H1 (cell line): ENCODE data around the gene PLK4. TPM values are rescaled to one million over a fixed set of nuclear protein-coding genes. Genes with fewer than 3 reads are reported as not detected.

Experiments used
- RFX5 ChIP-seq: IDR thresholded peaks from 2 replicates; pipeline ENCODE4 v1.6.1; 2011; ENCODE audit warnings: low read depth, low read length, improper control_type of control experiment, borderline replicate concordance
- polyA plus RNA-seq, 7 experiments: library from polyadenylated mRNA; depleted of rRNA in 3 of 7; stranded (reverse) in 5 of 7; unstranded in 2 of 7; fragments of >200 nt in 5 of 7; fragments of 200-250 nt in 2 of 7; gene quantifications; 1 replicate in 5 of 7; 2 replicates in 1 of 7; 4 replicates in 1 of 7; pipeline versions ENCODE4 v1.2.1 to v1.2.3, GENCODE V29; 2011 to 2013; ENCODE audit warnings: missing spikeins in 2 of 7, mixed read lengths in 2 of 7
- total RNA-seq: library from RNA; stranded (reverse); fragmentation: NEBNext Ultra II Directional; extraction: Animal tissue kit (Norgen Biotek cat#: 25700); gene quantifications from 2 replicates; pipeline ENCODE4 v1.2.1, GENCODE V29; 2021

Gene PLK4
- total and polyA plus RNA-seq, 2 of the 8 experiments (the other 6 are each of a cell fraction or from before 2014, with no cell fraction given), result 23.3 to 35.2 TPM

DNA sequence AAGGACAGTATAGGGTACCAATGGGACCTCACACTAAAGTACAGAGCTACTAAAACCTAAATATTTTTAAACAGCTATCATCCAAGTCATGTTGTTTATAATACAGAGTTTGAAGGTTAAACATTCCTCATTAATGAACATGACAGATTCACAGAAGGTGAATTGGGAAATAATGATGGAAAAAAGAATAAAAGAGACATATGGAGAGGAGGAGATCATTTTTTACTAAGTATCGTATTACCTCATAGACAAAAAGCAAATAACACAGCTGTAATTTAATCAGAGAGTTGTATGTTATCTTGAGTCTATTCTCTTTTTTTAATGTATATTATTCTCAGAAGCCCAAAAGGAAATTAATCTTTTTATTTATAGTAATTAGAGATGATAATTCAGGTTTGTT is 7.9 kb downstream of the PLK4 start (continued):
- TF ChIP-seq RFX5, result no peak
